HG03469 (cell line): ENCODE measurements around the gene AFTPH.
A peak's percentile ranks its signal among the peaks of the same experiment; 100 is the strongest.

Experiments used
- ATAC-seq: cut with Tn5 transposase; IDR thresholded peaks from one replicate; pipeline ENCODE4 v1.9.1; 2021; ENCODE audit warnings: mild to moderate bottlenecking, moderate library complexity, moderate number of reproducible peaks; ENCODE audit not compliant: unreplicated experiment

AFTPH gene, protein sequence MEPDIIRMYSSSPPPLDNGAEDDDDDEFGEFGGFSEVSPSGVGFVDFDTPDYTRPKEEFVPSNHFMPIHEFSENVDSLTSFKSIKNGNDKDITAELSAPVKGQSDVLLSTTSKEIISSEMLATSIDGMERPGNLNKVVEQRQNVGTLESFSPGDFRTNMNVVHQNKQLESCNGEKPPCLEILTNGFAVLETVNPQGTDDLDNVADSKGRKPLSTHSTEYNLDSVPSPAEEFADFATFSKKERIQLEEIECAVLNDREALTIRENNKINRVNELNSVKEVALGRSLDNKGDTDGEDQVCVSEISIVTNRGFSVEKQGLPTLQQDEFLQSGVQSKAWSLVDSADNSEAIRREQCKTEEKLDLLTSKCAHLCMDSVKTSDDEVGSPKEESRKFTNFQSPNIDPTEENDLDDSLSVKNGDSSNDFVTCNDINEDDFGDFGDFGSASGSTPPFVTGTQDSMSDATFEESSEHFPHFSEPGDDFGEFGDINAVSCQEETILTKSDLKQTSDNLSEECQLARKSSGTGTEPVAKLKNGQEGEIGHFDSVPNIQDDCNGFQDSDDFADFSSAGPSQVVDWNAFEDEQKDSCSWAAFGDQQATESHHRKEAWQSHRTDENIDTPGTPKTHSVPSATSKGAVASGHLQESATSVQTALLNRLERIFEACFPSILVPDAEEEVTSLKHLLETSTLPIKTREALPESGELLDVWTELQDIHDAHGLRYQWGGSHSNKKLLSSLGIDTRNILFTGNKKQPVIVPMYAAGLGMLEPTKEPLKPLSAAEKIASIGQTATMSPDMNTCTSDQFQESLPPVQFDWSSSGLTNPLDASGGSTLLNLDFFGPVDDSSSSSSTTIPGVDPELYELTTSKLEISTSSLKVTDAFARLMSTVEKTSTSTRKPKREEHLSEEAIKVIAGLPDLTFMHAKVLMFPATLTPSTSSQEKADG

DNA sequence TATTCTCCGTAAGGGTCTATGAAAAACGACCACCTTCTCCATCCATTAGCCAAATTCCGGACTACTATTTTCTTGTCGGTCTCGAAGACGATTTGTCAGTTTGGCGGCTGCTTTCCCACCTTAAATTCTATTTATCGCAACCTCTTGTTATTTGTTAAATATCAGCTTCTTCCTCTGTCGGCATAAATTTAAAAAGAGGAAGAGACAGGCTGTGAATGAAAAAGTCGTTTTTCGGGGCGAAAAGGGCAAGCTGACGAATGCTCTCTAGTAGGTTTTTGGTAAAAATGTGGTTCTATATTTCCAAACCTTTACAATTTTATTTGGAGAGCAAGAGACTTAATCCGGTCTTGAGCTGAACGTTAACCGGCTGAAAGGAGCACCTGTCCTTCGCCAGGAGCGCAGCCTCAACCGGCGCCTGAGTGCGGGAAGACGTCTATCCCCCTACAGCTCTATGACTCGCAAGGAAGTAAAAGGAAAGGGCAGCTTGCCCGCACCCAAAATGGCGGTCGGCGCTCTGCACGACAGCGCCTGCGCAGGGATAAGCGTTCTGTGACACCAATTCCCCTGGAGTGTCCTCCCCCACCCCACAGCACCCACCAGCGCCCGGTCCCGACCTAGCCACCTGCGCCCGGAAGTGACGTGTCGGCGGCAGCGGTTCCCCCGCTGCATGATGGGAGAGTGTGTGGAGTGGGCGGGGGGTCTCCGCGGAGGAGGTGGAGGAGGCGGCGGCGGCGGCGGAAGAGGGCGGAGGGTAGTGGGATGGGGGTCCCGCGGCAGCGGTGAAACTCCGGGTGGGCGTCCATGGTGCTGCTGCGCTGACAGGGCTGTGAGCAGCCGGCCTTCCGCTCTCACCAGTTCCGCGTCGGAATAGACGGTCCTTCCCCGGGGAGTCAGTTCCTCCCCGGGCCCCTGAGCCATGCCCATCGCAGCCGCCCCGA, at the start of gene AFTPH:
Gene AFTPH (plus strand): TSS at position 663 of the 938 bp plus-strand sequence. CDS start 27,147 bp downstream, outside the sequence.
- peak; percentile 73 for ATAC-seq

DNA sequence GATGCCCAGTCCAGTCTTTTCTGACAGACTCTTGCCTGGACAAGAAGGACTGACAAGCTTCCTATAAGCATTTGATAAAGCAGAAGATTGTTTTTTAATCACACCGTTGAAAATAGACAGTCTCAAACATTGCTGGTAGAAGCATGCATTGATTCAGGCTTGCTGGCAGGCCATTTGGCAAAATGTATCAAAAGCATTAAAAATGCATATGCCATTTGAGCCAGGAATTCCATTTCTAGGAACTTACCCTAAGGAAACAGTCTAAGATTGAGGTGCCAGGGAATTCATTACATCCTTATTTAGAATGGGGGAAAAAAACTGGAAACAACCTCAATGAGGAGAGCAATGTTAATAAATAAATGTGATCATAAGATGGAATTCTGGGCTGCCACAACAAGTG, 49.5 kb upstream of the AFTPH start:
- no peak for ATAC-seq

DNA sequence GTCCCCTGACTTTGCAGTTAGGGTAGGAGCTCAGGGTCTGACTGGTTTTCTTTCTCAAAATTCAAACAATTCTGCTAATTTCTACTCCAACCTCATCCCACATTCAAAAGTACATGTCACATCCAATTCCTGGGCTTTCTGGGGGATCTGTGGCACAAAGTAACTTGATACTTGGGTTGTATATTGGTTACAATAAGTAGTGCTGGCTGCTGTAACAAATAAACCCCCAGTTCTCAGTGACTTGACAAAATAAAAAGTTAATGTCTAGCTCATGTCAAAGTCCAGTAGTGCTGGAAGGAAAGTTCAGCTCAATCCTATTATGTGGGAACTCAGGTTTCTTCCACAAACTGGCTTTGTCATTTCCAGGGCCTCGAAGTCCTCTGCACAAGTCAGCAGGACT, 47.1 kb upstream of the AFTPH start:
- no peak for ATAC-seq

DNA sequence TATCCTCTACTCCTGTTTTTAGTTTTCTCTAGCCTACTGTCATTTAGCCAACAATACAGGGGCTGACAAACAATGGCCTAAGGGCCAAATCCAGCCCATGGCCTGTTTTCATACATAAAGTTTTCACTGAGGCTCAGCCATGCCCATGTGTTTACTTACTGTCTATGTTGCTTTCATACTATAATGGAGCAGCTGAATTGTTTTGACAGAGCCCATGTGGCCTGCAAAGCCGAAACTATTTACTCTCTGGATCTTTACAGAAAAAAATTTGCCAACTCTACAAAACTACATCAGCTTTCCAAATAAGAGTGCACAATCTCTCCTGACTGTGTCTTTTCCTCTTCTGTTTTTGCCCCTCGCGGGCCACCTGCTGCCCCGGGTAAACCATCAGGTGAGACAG, 46.1 kb upstream of the AFTPH start:
- no peak for ATAC-seq

DNA sequence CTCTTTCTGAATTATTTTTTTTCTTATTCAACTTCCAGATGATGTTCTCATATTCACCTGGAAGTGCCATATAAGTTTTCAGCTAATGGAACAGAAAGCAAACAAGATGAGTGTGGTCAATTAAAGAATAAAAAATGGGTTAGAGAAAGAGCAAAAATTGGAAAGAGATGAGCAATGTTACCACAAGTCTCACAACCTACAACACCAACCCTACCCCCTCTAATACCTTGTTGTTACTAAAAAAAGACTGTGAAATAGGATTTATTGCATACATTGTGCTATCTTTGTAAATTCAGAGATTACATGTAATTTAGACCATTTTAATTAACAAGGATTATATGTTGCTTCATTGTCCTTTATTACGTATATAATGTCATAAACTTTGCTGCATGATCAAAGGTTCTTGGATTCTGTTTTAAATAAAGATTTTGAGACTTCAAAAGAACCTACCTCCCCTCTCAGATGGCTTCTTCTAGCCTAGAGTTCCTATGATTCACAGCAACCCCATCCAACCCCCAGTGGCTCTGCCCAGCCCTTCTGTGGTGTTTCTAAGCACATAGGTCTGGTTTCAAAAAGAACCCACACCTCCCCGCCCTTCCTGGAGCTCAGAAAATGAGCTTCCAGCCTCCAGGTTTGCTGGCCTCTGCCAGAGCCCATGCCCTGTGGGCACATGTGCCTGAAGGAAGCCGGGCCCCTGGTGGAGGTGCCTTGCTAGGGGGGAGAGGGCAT, 45.5 kb upstream of the AFTPH start:
- no peak for ATAC-seq

DNA sequence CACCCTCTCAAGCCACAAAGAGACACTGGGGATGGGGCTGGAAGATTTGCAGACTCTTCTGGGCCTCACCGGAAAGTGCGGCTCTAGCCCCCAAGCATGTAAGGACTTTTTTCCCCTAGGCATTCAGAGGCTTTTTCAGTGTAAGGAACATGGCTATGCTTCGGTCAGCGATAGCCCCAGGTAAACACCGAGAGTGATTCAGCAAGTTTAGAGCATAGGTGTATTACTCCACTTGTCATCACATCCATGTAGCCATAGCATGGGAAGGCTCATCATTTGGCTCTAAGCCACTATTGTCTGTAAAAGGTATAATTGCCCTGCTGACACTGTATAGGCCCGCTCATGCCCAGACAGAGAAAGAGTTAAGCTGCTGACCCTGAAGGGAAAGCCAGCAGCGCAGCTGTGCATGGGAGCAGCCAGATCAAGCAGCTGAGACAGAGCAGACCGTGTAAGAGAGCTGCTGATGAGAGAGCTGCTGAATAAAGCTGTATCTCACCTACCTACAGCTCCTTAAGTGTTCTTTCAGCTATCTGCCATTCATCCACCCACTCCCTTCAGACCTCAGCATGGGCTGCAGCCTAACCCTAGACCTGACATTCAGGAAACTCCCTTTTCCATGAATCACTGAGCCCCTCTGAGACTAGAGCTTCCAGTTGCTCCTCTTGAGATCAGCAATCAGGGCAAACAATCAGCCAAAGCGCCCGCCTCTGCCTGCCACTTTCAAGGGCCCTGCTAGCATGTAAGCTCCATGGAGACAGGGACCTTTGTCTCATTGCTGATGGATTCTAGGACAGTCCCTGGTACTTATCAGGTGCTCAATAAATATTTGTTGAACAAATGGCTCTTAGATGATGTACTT, 44.6 kb upstream of the AFTPH start:
- no peak for ATAC-seq

DNA sequence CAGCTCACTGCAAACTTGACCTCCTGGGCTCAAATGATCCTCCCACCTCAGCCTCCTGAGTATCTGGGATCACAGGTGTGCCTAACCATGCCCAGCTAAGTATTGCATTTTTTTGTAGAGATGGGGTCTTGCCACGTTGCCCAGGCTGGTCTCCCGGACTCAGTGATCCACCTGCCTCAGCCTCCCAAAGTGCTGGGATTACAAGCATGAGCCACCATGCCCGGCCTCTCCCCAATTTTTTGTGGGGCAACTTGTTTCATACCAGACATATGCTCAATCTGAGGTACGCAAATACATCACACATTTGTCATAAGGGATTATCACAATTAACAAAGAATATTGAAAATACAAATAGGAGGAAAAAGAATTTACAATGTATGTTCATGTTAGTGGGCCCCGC, 42.5 kb upstream of the AFTPH start:
- no peak for ATAC-seq

DNA sequence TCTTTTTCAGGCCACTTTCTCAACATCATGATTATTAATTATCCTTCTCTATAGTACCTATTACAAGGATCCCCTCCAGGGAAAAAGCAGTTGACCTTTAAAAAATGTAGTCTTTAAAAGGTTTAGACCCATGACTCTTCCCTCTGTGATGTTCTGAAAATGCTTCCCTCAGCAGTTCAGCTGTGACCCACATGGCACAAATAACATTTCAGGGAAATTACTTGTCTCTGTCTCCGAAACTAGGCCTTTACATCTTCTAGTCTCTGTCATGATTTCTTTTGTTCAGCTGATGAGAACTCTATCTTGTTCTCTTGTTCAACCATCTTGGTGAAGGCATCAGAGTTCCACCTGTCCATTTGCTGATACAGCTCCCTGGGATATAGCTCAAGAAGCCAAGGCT, 41.9 kb upstream of the AFTPH start:
- ATAC-seq, result no peak

DNA sequence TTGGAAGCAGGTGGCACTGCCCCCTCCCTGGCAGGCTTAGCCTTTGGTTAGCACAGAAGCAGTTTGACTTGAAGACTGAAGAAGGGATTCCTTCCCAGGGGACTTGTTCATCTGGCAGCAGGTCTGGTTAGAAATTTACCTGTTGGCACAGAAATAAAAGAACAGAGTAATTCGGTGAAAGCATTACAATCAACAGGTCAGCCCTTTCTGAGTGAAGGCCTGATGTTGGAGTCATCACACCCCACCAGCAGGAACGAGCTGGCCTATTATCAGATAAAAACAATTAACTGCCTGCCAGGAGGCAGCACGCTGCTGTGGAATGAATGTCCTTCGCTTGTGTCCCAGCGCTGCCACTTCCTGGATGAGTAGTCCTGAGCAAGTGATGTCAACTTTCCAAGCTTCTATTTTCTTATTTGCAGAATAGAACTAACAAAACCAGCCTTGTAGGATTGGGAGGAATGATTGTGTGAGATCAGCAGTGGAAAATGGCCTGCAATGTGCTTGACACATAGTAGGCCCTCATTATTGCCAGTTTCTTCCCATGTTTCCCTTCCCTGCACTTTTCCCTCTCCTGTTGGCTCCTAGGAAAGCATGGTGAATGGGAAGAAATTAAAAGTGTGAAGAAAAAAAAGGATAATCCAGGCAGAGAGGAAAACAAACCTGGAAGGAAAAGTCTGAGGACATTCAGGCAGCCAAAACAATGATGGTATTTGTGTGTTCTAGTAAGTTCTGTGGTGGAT, 41.2 kb upstream of the AFTPH start:
- ATAC-seq, result no peak

DNA sequence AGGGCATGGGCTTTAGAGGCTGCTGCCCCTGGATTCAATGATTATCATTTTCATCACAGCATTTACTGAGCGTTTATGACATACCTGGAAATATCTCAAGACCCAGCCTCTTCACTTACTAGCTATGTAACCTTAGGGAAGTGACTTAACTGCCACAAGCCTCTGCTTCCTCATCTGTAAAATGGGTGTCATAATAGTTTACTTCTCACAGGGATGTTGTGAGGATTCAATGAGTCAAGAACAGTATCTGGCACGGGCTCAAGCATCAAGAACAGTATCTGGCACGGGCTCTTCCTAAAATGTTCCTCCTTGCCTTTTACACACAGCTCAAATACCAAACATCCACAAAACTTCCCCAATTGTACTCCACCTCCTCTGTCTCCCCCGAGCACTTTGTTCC, 38.8 kb upstream of the AFTPH start:
- ATAC-seq, result no peak

DNA sequence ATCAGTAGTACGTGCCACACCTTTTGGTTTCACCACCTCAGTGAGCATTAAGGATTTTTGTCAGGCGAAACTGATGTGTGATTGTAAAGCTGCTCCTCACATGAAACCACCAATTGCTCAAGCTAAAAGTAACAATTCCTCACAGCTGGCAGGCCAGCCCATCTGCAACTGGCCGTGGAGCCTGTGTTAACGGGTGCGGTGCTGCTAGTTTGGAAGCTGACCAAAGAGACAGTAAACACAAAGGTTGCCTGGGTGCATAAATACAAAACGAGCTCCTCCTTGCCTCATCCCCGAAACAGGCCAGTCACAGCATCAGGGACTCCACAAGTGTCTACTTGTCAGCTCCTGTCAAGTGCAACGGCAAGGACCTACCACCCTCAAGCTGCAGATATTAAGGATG, 38.2 kb upstream of the AFTPH start:
- ATAC-seq, result no peak

DNA sequence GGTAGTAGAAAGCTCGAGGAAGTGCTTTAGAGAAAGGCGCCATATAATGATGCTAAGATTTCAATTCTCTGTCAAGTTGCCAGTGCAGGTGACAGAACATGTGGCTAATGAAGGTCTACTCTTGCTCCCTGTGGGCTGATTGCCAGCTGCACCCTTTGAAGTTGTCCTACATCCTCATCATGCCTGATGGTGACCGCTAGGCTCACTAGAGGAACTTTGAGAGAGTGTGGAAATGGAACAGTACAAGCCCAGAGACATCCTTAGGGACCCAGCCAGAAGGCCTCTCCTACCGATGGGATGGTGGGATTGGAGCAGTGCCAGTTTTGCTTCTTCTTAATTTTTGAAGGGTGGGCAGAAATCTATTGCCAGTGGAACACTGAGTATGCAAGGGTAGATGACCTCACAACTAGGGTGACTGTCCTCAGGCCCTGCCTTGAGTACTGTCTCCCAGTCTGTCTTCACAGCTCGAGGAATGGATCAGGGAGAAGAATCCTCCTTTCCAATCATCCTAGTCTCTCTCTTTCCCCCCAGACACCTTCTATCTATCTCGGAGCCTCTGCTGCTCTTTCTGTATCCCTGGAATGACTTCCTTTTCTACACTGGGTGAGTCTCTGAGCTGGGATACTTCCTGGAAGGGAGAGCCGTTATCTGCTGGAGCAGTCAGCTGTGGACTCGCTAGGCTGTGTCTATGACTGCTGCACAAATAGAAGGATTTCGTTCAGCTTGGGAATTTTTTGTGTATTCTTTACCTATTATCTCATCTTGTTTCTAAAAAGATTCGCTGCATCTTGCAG, 36.7 kb upstream of the AFTPH start:
- no peak for ATAC-seq

DNA sequence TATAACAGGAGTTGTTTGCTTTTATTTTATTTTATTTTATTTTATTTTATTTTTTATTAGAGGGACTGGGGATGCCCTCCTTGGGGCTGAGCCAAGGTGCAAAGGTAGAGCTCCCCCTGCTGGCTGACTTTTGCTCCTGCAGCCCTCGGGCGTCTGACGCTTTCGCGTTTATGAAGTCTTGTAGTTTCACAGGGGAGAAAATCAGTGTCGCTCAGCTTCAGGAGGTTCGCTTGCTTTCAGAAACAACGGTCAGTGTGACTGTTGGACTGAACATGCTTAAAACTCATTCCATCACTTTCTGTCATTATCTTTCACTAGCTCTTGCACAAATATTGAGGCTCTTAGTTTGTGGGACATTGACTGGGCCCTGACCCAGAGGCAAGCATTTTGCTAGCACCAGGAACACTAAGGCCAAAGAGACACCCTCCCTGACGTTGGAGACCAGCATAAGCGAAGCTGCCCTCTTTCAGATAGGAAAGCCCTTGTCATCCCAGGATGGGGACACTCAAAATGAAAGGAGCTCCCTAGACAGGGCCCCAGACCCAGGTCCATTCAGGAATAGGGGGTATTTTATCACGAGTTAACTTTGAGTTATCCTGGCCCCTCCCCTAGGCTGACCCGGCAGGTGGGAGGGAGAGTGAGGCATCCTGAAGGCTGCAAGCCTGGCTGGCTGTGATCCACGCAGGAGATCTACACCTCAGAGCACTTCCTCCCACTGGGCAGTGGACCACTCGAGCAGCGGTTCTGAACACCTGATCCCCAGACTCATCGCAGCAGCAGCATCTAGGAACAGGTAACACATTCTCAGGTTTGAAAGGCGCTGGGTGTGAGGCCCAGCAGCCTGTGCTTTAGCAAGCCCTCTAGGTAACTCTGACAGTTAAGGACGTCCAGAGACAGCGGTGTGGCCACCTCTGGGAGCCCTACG, 35.8 kb upstream of the AFTPH start:
- no peak for ATAC-seq

DNA sequence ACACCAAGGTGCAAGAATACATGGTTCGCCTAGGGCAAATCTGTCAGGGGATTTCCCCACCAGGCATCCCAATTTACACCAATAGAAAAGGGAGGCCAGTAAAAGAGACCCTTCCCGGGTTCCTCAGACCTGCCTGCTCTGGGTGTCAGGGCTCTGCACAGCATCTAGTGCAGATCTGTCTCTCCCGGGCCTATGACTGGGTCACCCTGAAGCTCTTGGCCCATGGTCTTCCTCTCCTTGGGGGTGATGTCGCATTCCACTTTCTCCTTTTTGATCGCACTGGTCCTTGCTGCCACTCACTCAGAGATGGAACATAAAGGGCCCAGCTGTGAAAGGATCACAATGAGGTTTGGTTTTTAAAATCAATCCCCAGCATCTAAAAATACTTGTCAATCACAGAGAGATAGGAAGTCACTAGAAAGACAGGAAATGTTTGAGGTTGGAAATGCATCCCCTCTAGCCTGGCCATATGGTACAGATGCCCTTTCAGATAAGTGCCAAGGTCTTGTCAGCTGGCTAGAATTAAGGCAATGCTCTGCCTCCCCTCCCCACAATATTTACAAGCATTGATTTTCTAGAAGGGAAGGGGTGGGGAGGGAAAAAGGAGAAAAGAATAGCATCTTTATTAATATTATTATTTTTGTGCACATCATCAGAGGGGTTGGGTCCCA, 34.9 kb upstream of the AFTPH start:
- ATAC-seq, result no peak

DNA sequence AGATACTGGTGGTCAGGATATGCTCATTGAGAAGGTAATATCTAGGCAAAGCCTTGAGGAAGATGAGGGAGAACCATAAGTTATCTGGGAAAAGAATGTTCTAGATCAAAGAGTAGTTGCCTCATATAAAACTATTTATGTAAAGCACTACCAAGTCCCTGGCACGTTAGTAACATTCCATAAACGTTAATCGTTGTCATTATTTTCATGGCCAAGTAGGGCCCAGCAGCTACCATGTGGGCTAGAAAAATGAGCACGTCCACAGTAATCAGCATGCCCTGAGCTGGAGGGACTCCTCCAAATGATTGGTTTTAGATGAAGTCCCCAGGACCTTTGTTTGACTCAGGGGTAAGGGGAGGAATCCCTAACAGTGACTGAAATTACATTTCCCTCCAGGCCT, 32.7 kb upstream of the AFTPH start:
- no peak for ATAC-seq

DNA sequence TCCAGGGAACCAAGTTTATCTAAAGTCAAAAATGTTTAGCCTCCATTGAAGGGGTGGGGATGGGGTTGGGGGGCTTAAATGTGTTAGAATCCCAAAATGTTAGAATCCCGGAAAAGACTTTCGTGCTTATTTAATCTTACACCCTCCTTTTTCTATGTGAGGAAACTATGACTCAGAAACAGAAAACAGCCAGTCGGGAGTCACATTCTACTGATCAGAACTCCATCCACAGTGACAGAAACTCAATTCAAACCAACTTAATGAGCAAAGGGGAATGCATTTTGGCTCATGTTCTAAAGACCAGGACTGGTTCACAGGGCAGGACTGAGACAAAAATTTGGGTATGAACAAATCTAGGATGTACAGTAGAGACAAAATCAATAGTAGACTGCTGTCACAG, 31.9 kb upstream of the AFTPH start:
- ATAC-seq, result no peak
